ENCODE measurements around the gene XYLT1. TPM values are rescaled to one million over a fixed set of nuclear protein-coding genes. Genes with fewer than 3 reads are reported as not detected.
A peak's percentile ranks its signal among the peaks of the same experiment; 100 is the strongest.

XYLT1 gene
- total RNA-seq, 1 donor from 2014 or later: 17.6 TPM

DNA sequence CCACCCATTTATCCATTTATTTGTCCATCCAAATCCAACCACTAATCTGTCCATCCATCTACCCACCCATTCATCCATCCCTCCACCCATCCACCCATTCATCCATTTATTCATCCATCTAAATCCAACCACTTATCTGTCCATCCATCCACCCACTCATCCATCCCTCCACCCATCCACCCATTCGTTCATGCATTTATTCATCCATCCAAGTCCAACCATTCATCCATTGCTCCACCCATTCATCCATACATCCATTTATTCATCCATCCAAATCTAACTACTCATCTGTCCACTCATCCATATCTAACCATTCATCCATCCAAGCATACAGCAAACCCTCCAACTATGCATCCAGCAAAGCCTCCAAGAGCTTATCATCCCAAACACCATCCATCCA, 267.3 kb downstream of the XYLT1 start:
- H3K36me3 Mint-ChIP-seq (ENCODE audit: low read depth): peaks cover 4% of the 10 kb centered on the region
- H3K4me1 Mint-ChIP-seq (ENCODE audit: low read depth): peaks cover 5% of the 10 kb centered on the region
- no peaks in the 10 kb centered on the region for H3K9me3 Mint-ChIP-seq (ENCODE audit: low read depth)
- no peak overlapping the region for H3K4me3 Mint-ChIP-seq (ENCODE audit: unreplicated experiment)
- TF ChIP-seq CTCF (IDR thresholded peaks at IDR 0.05): no peak
- H3K27me3 Mint-ChIP-seq (ENCODE audit: low read depth): no peaks in the 10 kb centered on the region
- DNase-seq (ENCODE audit: low spot score): no peak
- H3K27ac Mint-ChIP-seq (ENCODE audit: unreplicated experiment): no peak overlapping the region

GRCh38 chr16:17199135-17199534, 271.6 kb downstream of the XYLT1 start:
- Mint-ChIP-seq H3K4me1 (ENCODE audit: low read depth) (no peaks in the 10 kb centered on the region), H3K27me3 (ENCODE audit: low read depth) (no peaks in the 10 kb centered on the region), H3K36me3 (ENCODE audit: low read depth) (peaks cover 9% of the 10 kb centered on the region), H3K4me3 (ENCODE audit: unreplicated experiment) (no peak overlapping the region), H3K27ac (ENCODE audit: unreplicated experiment) (no peak overlapping the region), H3K9me3 (ENCODE audit: low read depth) (no peaks in the 10 kb centered on the region)
- TF ChIP-seq CTCF (IDR thresholded peaks at IDR 0.05): no peak
- no peak for DNase-seq (ENCODE audit: low spot score)

DNA sequence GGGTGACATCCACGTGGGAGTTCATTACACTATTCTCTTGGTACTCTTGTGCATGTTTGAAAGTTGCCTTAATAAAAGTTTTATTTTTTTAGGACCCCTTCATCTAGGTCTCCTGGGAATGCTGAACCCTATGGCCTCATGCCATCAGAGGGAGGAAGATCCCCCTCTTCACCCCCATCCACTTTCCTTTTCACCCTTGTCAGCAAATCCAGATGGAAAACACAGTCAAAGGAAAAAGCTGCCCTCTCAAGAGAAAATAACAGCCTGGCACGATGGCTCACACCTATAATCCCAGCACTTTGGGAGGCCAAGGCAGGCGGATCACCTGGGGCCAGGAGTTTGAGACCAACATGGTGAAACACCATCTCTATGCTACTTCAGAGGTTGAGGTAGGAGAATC, 274.2 kb downstream of the XYLT1 start:
- Mint-ChIP-seq H3K27me3 (ENCODE audit: low read depth) (no peaks in the 10 kb centered on the region), H3K4me3 (ENCODE audit: unreplicated experiment) (no peak overlapping the region), H3K36me3 (ENCODE audit: low read depth) (peaks cover 9% of the 10 kb centered on the region), H3K9me3 (ENCODE audit: low read depth) (no peaks in the 10 kb centered on the region), H3K27ac (ENCODE audit: unreplicated experiment) (no peak overlapping the region), H3K4me1 (ENCODE audit: low read depth) (no peaks in the 10 kb centered on the region)
- DNase-seq (ENCODE audit: low spot score): no peak
- no peak for TF ChIP-seq CTCF (IDR thresholded peaks at IDR 0.05)

GRCh38 chr16:17194190-17194780, 276.5 kb downstream of the XYLT1 start:
- no peak for DNase-seq (ENCODE audit: low spot score)
- Mint-ChIP-seq H3K27me3 (ENCODE audit: low read depth) (no peaks in the 10 kb centered on the region), H3K4me3 (ENCODE audit: unreplicated experiment) (no peak overlapping the region), H3K9me3 (ENCODE audit: low read depth) (peaks cover 3% of the 10 kb centered on the region), H3K27ac (ENCODE audit: unreplicated experiment) (no peak overlapping the region), H3K4me1 (ENCODE audit: low read depth) (no peaks in the 10 kb centered on the region), H3K36me3 (ENCODE audit: low read depth) (peaks cover 5% of the 10 kb centered on the region)
- TF ChIP-seq CTCF (IDR thresholded peaks at IDR 0.05): peak; percentile 76

- H3K27ac Mint-ChIP-seq (ENCODE audit: unreplicated experiment): no peak overlapping the region
- no peaks in the 10 kb centered on the region for H3K4me1 Mint-ChIP-seq (ENCODE audit: low read depth)
- H3K9me3 Mint-ChIP-seq (ENCODE audit: low read depth): peaks cover 3% of the 10 kb centered on the region
- H3K27me3 Mint-ChIP-seq (ENCODE audit: low read depth): no peaks in the 10 kb centered on the region
- DNase-seq (ENCODE audit: low spot score): no peak
- TF ChIP-seq CTCF (IDR thresholded peaks at IDR 0.05): no peak
- H3K36me3 Mint-ChIP-seq (ENCODE audit: low read depth): peaks cover 5% of the 10 kb centered on the region
- no peak overlapping the region for H3K4me3 Mint-ChIP-seq (ENCODE audit: unreplicated experiment)
Observed at GRCh38 chr16:17193566-17194100, 277.1 kb downstream of the XYLT1 start.
